H1 (cell line): Measurements from ENCODE around the gene JAKMIP1. TPM values are rescaled to one million over a fixed set of nuclear protein-coding genes. Genes with fewer than 3 reads are reported as not detected.

ENCODE experiments used
- CTCF ChIA-PET: fragments of 300-600 bp; sonication (Branson Sonifier 250); formaldehyde crosslinking; loops from one replicate; lab custom pipeline; 2021; ENCODE audit not compliant: partially characterized antibody; lab: Charles Lee
- POLR2A ChIA-PET: fragments of 300-600 bp; sonication (Branson Sonifier 250); formaldehyde crosslinking; loops from one replicate; lab custom pipeline; 2021; ENCODE audit warnings: inconsistent platforms; ENCODE audit not compliant: partially characterized antibody; lab: Charles Lee
- DNase-seq, 2 experiments: peaks; one replicate each; pipeline versions ENCODE4 v3.0.0 to v3.0.0-alpha.2; 2010 to 2022; ENCODE audit warnings: low spot score in 2 of 2, low read depth in 1 of 2, mixed read lengths in 1 of 2
- FAIRE-seq: peaks from 2 replicates; lab custom pipeline; 2011; peaks lifted over from hg19 to GRCh38; lab: Jason Lieb, UNC
- H2AFZ ChIP-seq: 2 replicates; pipeline ENCODE4 v1.8.1; 2012; ENCODE audit warnings: low read length, inconsistent platforms
- H2AK5ac ChIP-seq: 2 replicates; pipeline ENCODE4 v1.6.1; 2013; ENCODE audit warnings: low read depth, low read length
- H2BK120ac ChIP-seq: replicated peaks from 2 replicates; pipeline ENCODE3; 2013; ENCODE audit warnings: low read depth, low read length, inconsistent platforms
- H2BK12ac ChIP-seq: 2 replicates; pipeline ENCODE4 v1.6.1; 2013; ENCODE audit warnings: low read depth, low read length
- H2BK15ac ChIP-seq: 2 replicates; pipeline ENCODE4 v1.6.1; 2013; ENCODE audit warnings: low read length
- H2BK20ac ChIP-seq: 2 replicates; pipeline ENCODE4 v1.6.1; 2013; ENCODE audit warnings: low read length
- H2BK5ac ChIP-seq: 2 replicates; pipeline ENCODE4 v1.6.1; 2013; ENCODE audit warnings: low read depth, low read length
- H3K14ac ChIP-seq: 2 replicates; pipeline ENCODE4 v1.6.1; 2013; ENCODE audit warnings: inconsistent platforms; ENCODE audit not compliant: insufficient read length
- H3K18ac ChIP-seq: 2 replicates; pipeline ENCODE4 v1.6.1; 2013; ENCODE audit warnings: low read length; ENCODE audit errors: extremely low read depth
- H3K23ac ChIP-seq: 2 replicates; pipeline ENCODE4 v1.6.1; 2013; ENCODE audit warnings: inconsistent platforms; ENCODE audit not compliant: insufficient read length
- H3K23me2 ChIP-seq: 2 replicates; pipeline ENCODE4 v1.6.1; 2013; ENCODE audit warnings: low read depth, low read length
- H3K27ac ChIP-seq: 2 replicates; pipeline ENCODE4 v1.6.1; 2011; ENCODE audit warnings: low read depth, low read length, inconsistent platforms
- H3K27me3 ChIP-seq, 4 experiments: replicated peaks in 1 of 4; 1 replicate in 1 of 4; 2 replicates in 3 of 4; pipeline versions ENCODE4 v1.6.1 to v1.8.1; 2011 to 2013; ENCODE audit warnings: low read length in 3 of 4, mild to moderate bottlenecking in 3 of 4, inconsistent platforms in 2 of 4, mixed read lengths in 2 of 4, moderate library complexity in 1 of 4; ENCODE audit not compliant: control insufficient read depth in 3 of 4, insufficient read depth in 3 of 4; ENCODE audit errors: extremely low read depth in 1 of 4
- H3K36me3 ChIP-seq, 4 experiments: 2 replicates each; pipeline versions ENCODE4 v1.6.1 to v1.8.1; 2011 to 2013; ENCODE audit warnings: mild to moderate bottlenecking in 4 of 4, low read length in 3 of 4, moderate library complexity in 2 of 4, control low read depth in 1 of 4, inconsistent platforms in 1 of 4; ENCODE audit not compliant: insufficient read depth in 4 of 4, control insufficient read depth in 2 of 4
- H3K4ac ChIP-seq: replicated peaks from 2 replicates; pipeline ENCODE3; 2013; ENCODE audit warnings: low read length, low read depth, mixed read lengths, inconsistent platforms; ENCODE audit not compliant: insufficient read length
- H3K4me1 ChIP-seq, 4 experiments: replicated peaks in 1 of 4; 1 replicate in 1 of 4; 2 replicates in 3 of 4; pipeline versions ENCODE4 v1.6.1 to v1.8.1; 2011 to 2013; ENCODE audit warnings: low read length in 3 of 4, inconsistent platforms in 2 of 4, mixed read lengths in 1 of 4; ENCODE audit not compliant: insufficient read depth in 4 of 4, control insufficient read depth in 3 of 4
- H3K4me2 ChIP-seq, 2 experiments: 2 replicates each; pipeline versions ENCODE4 v1.6.1 to v1.8.1; 2011 to 2013; ENCODE audit warnings: low read depth in 2 of 2, low read length in 2 of 2, control low read depth in 1 of 2, inconsistent platforms in 1 of 2, mild to moderate bottlenecking in 1 of 2; ENCODE audit not compliant: insufficient read depth in 1 of 2
- H3K4me3 ChIP-seq, 4 experiments: fragments of 200-600, 300-600 bp in 1 of 4; sonication (generic), shearing (Covaris generic), sonication (Bioruptor Twin) in 1 of 4; 2 replicates each; pipeline versions ENCODE4 v1.5.1 to v1.8.1; 2011 to 2016; ENCODE audit warnings: low read length in 4 of 4, low read depth in 3 of 4, control low read depth in 2 of 4, inconsistent platforms in 2 of 4, mild to moderate bottlenecking in 2 of 4, mixed read lengths in 1 of 4, moderate library complexity in 1 of 4; ENCODE audit not compliant: insufficient read depth in 2 of 4; ENCODE audit errors: extremely low read depth in 1 of 4
- H3K56ac ChIP-seq: replicated peaks from 2 replicates; pipeline ENCODE3; 2013; ENCODE audit warnings: low read depth, mild to moderate bottlenecking, mixed read lengths, low read length, inconsistent platforms; ENCODE audit not compliant: insufficient read length
- H3K79me1 ChIP-seq: 2 replicates; pipeline ENCODE4 v1.6.1; 2013; ENCODE audit warnings: low read depth, low read length, control low read depth
- H3K79me2 ChIP-seq, 2 experiments: 2 replicates each; pipeline versions ENCODE4 v1.6.1 to v1.8.1; 2012 to 2013; ENCODE audit warnings: low read length in 2 of 2, mild to moderate bottlenecking in 2 of 2, inconsistent platforms in 1 of 2; ENCODE audit not compliant: insufficient read depth in 2 of 2, control insufficient read depth in 1 of 2
- H3K9ac ChIP-seq, 4 experiments: replicated peaks in 1 of 4; 1 replicate in 1 of 4; 2 replicates in 3 of 4; pipeline versions ENCODE4 v1.6.1 to v1.8.1; 2011 to 2013; ENCODE audit warnings: low read depth in 3 of 4, low read length in 3 of 4, control low read depth in 2 of 4, mild to moderate bottlenecking in 2 of 4, moderate library complexity in 2 of 4, inconsistent platforms in 1 of 4; ENCODE audit errors: extremely low read depth in 1 of 4
- H3K9me3 ChIP-seq, 2 experiments: 2 replicates each; pipeline versions ENCODE4 v1.6.1 to v1.8.1; 2012 to 2013; ENCODE audit warnings: mild to moderate bottlenecking in 2 of 2, moderate library complexity in 2 of 2, control low read depth in 1 of 2, inconsistent platforms in 1 of 2, low read depth in 1 of 2, low read length in 1 of 2, mixed read lengths in 1 of 2; ENCODE audit not compliant: insufficient read depth in 2 of 2
- H4K20me1 ChIP-seq, 2 experiments: replicated peaks in 1 of 2; 2 replicates each; pipeline versions ENCODE3 to v1.8.1; 2011 to 2013; ENCODE audit warnings: inconsistent platforms in 2 of 2, low read length in 2 of 2, mild to moderate bottlenecking in 1 of 2; ENCODE audit not compliant: insufficient read depth in 2 of 2, control insufficient read depth in 1 of 2
- H4K5ac ChIP-seq: 2 replicates; pipeline ENCODE4 v1.6.1; 2013; ENCODE audit warnings: low read length, low read depth, mixed read lengths, inconsistent platforms; ENCODE audit not compliant: insufficient read length
- H4K8ac ChIP-seq: 2 replicates; pipeline ENCODE4 v1.8.0; 2013; ENCODE audit warnings: mild to moderate bottlenecking, moderate library complexity, low read length, inconsistent platforms; ENCODE audit not compliant: insufficient read depth; ENCODE audit errors: extremely low read depth
- H4K91ac ChIP-seq: replicated peaks from 2 replicates; pipeline ENCODE3; 2013; ENCODE audit warnings: low read length, mixed read lengths, inconsistent platforms; ENCODE audit not compliant: insufficient read length
- ASH2L ChIP-seq: fragments of 200-600, 300-600 bp; sonication (generic); IDR thresholded peaks from one replicate; pipeline ENCODE4 v1.7.1; 2017; ENCODE audit warnings: low read length
- BACH1 ChIP-seq: IDR thresholded peaks from 2 replicates; pipeline ENCODE4 v1.6.1; 2012; ENCODE audit warnings: low read length, improper control_type of control experiment
- BCL11A ChIP-seq, 2 experiments: IDR thresholded peaks; one replicate each; pipeline ENCODE4 v1.6.1; 2011; ENCODE audit warnings: low read depth in 2 of 2, low read length in 2 of 2, mild to moderate bottlenecking in 2 of 2
- CREB1 ChIP-seq: IDR thresholded peaks from 2 replicates; pipeline ENCODE4 v1.6.1; 2012; ENCODE audit warnings: inconsistent platforms
- HDAC2 ChIP-seq, 2 experiments: fragments of 300-600 bp in 1 of 2; sonication (generic) in 1 of 2; IDR thresholded peaks; 2 replicates each; pipeline ENCODE4 v1.6.1; 2011 to 2012; ENCODE audit warnings: low read depth in 2 of 2, low read length in 2 of 2, mild to moderate bottlenecking in 2 of 2, moderate library complexity in 2 of 2, borderline replicate concordance in 1 of 2, inconsistent platforms in 1 of 2
- POLR2AphosphoS5 ChIP-seq: IDR thresholded peaks from 2 replicates; pipeline ENCODE4 v1.6.1; 2011; ENCODE audit warnings: low read depth, low read length
- TBP ChIP-seq: IDR thresholded peaks from 2 replicates; pipeline ENCODE4 v1.6.1; 2011; ENCODE audit warnings: low read depth, low read length, improper control_type of control experiment
- WGBS, 2 experiments: shearing (Covaris generic) in 1 of 2; methylation state at CpG; one replicate each; pipeline versions ENCODE4 v1.1.6 to v1.1.7; 2013 to 2015; ENCODE audit warnings: low lambda C conversion rate in 2 of 2, mixed read lengths in 2 of 2, inconsistent platforms in 1 of 2, low coverage in 1 of 2, missing lambda C conversion rate in 1 of 2; ENCODE audit not compliant: insufficient replicate concordance in 2 of 2, insufficient coverage in 1 of 2, insufficient read length in 1 of 2; ENCODE audit errors: extremely low coverage in 1 of 2, missing lambda C conversion rate in 1 of 2; 5-methylcytosine and 5-hydroxymethylcytosine counted together
- polyA plus RNA-seq, 7 experiments: library from polyadenylated mRNA; depleted of rRNA in 3 of 7; stranded (reverse) in 5 of 7; unstranded in 2 of 7; fragments of >200 nt in 5 of 7; fragments of 200-250 nt in 2 of 7; gene quantifications; 1 replicate in 5 of 7; 2 replicates in 1 of 7; 4 replicates in 1 of 7; pipeline versions ENCODE4 v1.2.1 to v1.2.3, GENCODE V29; 2011 to 2013; ENCODE audit warnings: missing spikeins in 2 of 7, mixed read lengths in 2 of 7
- total RNA-seq: library from RNA; stranded (reverse); fragmentation: NEBNext Ultra II Directional; extraction: Animal tissue kit (Norgen Biotek cat#: 25700); gene quantifications from 2 replicates; pipeline ENCODE4 v1.2.1, GENCODE V29; 2021

Gene JAKMIP1
- total and polyA plus RNA-seq, 2 of the 8 experiments (the other 6 are each of a cell fraction or from before 2014, with no cell fraction given): 2.5 to 4.4 TPM

DNA sequence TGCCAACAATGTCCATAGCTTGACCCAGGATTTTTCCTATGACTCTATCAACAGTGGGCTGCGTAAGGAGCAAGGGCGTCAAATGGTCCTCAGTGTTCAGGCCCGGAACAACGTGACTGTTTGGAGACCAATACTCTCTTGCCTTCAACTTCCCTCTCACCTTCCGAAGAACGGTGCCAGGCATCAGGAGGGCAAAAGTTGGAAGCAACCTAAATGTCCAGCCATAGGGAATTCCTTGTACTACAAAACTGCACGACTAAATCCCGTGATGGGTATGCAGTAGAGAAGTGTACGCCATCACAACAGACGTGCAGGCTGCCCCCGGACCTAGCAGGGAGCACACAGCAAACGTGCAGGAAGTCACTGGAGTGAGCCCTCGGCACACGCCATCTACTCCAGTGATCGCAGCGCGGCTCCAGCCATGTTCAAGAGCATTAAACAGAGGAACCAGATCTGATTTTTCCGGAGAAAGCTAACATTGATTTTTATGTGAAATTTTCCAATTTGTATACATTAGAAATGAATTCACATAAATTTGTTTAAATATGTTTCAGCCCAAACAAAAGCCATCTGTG, 79.0 kb downstream of the JAKMIP1 start:
- peaks cover 0 to 2% of the 10 kb centered on the region in 2 experiments for H4K20me1 ChIP-seq
- no peak for FAIRE-seq
- CTCF ChIA-PET: interaction anchor here (1.1 to 1.5 kb wide), 3 partner anchors 9 to 13 kb away, joined by 3 read pairs; no protein-coding TSS in a partner anchor

More for the DNA sequence above, 79.0 kb downstream of the JAKMIP1 start:
- Histone ChIP-seq H3K79me2 (no peaks in the 10 kb centered on the region), H3K18ac (no peak overlapping the region), H3K4me2 (no peak overlapping the region), H3K56ac (no peak overlapping the region), H2BK120ac (no peak overlapping the region), H3K4me1 (peaks cover 11 to 19% (median 15%) of the 10 kb centered on the region in 4 experiments), H3K23ac (no peak overlapping the region), H2BK5ac (no peak overlapping the region), H2AFZ (no peak overlapping the region), H3K27ac (no peak overlapping the region), H3K27me3 (no peaks in the 10 kb centered on the region), H2BK20ac (no peak overlapping the region), H2AK5ac (peak overlapping the region; percentile 95; the same call in 1 of the 2 replicates), H3K79me1 (peaks cover 4% of the 10 kb centered on the region), H2BK15ac (0 out of 2 replicates have a peak overlapping the region, but pooled peaks have one; percentile 61), H3K4me3 (no peak overlapping the region), H2BK12ac (0 out of 2 replicates have a peak overlapping the region, but pooled peaks have one; percentile 50), H3K9me3 (0 out of 4 replicates have a peak, but pooled peaks cover 0 to 2% of the 10 kb centered on the region in 2 experiments), H4K8ac (no peak overlapping the region), H3K14ac (no peak overlapping the region), H3K4ac (no peak overlapping the region), H3K9ac (no peak overlapping the region), H4K91ac (no peak overlapping the region), H3K23me2 (peaks cover 11% of the 10 kb centered on the region; the same call in 1 of the 2 replicates), H4K5ac (no peak overlapping the region), H3K36me3 (no peaks in the 10 kb centered on the region; a peak in 1 of 8 replicates)
- POLR2A ChIA-PET: interaction anchor here (0.8 kb wide), 1 partner anchor 26 kb away, joined by 3 read pairs; no protein-coding TSS in a partner anchor
- DNase-seq: no peak
- WGBS, 2 experiments: 94% methylated on average over 18 of the region's 18 CpGs; no CpG with 5 or more reads in 1 of the 2 experiments
- TF ChIP-seq BACH1 (no peak), TBP (no peak), HDAC2 (IDR thresholded peaks at IDR 0.05; ENCODE audit: borderline replicate concordance in 1 of 2, low read depth in 2 of 2, low read length in 2 of 2) (no peak), ASH2L (no peak), BCL11A (IDR thresholded peaks at IDR 0.05; ENCODE audit: low read depth in 2 of 2, low read length in 2 of 2) (no peak), CREB1 (no peak), POLR2AphosphoS5 (no peak)
